Endodermal cell (in vitro differentiated cells): ENCODE measurements around the gene CMYA5. TPM values are rescaled to one million over a fixed set of nuclear protein-coding genes. Genes with fewer than 3 reads are reported as not detected.

Experiments used
- DNase-seq: peaks from one replicate; pipeline ENCODE4 v3.0.0-alpha.2; 2017
- H3K27ac ChIP-seq: 2 replicates; pipeline ENCODE4 v1.5.1; 2013; ENCODE audit warnings: mild to moderate bottlenecking, low read depth, low read length, moderate library complexity
- H3K27me3 ChIP-seq: 2 replicates; pipeline ENCODE4 v1.6.1; 2013; ENCODE audit warnings: mild to moderate bottlenecking, low read length, moderate library complexity; ENCODE audit not compliant: insufficient read depth, control insufficient read depth, poor library complexity, severe bottlenecking
- H3K36me3 ChIP-seq: 2 replicates; pipeline ENCODE4 v1.7.0; 2013; ENCODE audit warnings: mild to moderate bottlenecking, low read length, moderate library complexity; ENCODE audit not compliant: control insufficient read depth, insufficient read depth
- H3K4me1 ChIP-seq: one replicate; pipeline ENCODE4 v1.7.0; 2013; ENCODE audit warnings: low read length; ENCODE audit not compliant: control insufficient read depth, insufficient read depth
- H3K4me3 ChIP-seq: 2 replicates; pipeline ENCODE4 v1.5.1; 2013; ENCODE audit warnings: mild to moderate bottlenecking, low read length, moderate library complexity
- H3K9ac ChIP-seq: 2 replicates; pipeline ENCODE4 v1.6.1; 2013; ENCODE audit warnings: mild to moderate bottlenecking, low read length, moderate library complexity; ENCODE audit not compliant: poor library complexity, severe bottlenecking; ENCODE audit errors: extremely low read depth
- H3K9me3 ChIP-seq: 2 replicates; pipeline ENCODE4 v1.6.1; 2013; ENCODE audit warnings: mild to moderate bottlenecking, low read length, moderate library complexity; ENCODE audit not compliant: control insufficient read depth
- H3K27ac Mint-ChIP-seq: 2 replicates; pipeline ENCODE4 v1.8.0; 2020; ENCODE audit warnings: mixed read lengths
- H3K27me3 Mint-ChIP-seq: 2 replicates; pipeline ENCODE4 v1.8.0; 2021; ENCODE audit warnings: mild to moderate bottlenecking, mixed read lengths; ENCODE audit not compliant: insufficient read depth
- H3K36me3 Mint-ChIP-seq: 2 replicates; pipeline ENCODE4 v1.8.0; 2020; ENCODE audit warnings: low read depth, mixed read lengths
- H3K4me1 Mint-ChIP-seq: 2 replicates; pipeline ENCODE4 v1.8.0; 2020; ENCODE audit warnings: mixed read lengths
- H3K4me3 Mint-ChIP-seq: 2 replicates; pipeline ENCODE4 v1.8.0; 2020; ENCODE audit warnings: mild to moderate bottlenecking, moderate library complexity, mixed read lengths
- H3K9me3 Mint-ChIP-seq: 2 replicates; pipeline ENCODE4 v1.8.0; 2020; ENCODE audit warnings: mild to moderate bottlenecking, mixed read lengths
- CTCF ChIP-seq: fragments of 200-600 bp; sonication (generic); conservative IDR thresholded peaks from 2 replicates; pipeline ENCODE4 v1.5.0; 2021; ENCODE audit warnings: antibody characterized with exemption, mild to moderate bottlenecking
- WGBS, 2 experiments: methylation state at CpG; one replicate each; pipeline versions ENCODE4 v1.1.5 to v1.1.7; 2013; ENCODE audit warnings: missing lambda C conversion rate in 2 of 2, mixed read lengths in 1 of 2; ENCODE audit not compliant: insufficient coverage in 1 of 2, insufficient read length in 1 of 2; 5-methylcytosine and 5-hydroxymethylcytosine counted together
- total RNA-seq, 2 donors: library from RNA; stranded (reverse); fragmentation: NEBNext Ultra II Directional in 1 of 2; extraction: Animal tissue kit (Norgen Biotek cat#: 25700) in 1 of 2; gene quantifications; 2 replicates in 1 of 2; 3 replicates in 1 of 2; pipeline ENCODE4 v1.2.1, GENCODE V29; 2021

Gene CMYA5
- total RNA-seq, 2 donors from 2014 or later: 0.69 to 1.6 TPM

- TF ChIP-seq CTCF: no peak
- Histone ChIP-seq H3K36me3 (no peaks in the 10 kb centered on the region), H3K9ac (no peak overlapping the region), H3K4me3 (no peak overlapping the region), H3K4me1 (no peaks in the 10 kb centered on the region), H3K27me3 (no peaks in the 10 kb centered on the region), H3K9me3 (no peaks in the 10 kb centered on the region), H3K27ac (no peak overlapping the region)
- H3K4me1 Mint-ChIP-seq: no peaks in the 10 kb centered on the region
- DNase-seq: no peak
- H3K27ac Mint-ChIP-seq: no peak overlapping the region
- no peaks in the 10 kb centered on the region for H3K9me3 Mint-ChIP-seq
- no peak overlapping the region for H3K4me3 Mint-ChIP-seq
- H3K36me3 Mint-ChIP-seq: no peaks in the 10 kb centered on the region
- H3K27me3 Mint-ChIP-seq: no peaks in the 10 kb centered on the region
- 73% methylated on average over 3 of the region's 3 CpGs for WGBS, 2 experiments
Measured at GRCh38 chr5:79806741-79807140, 117.1 kb downstream of the CMYA5 start.

GRCh38 chr5:79809743-79810142 lies 120.1 kb downstream of the CMYA5 start:
- Histone ChIP-seq H3K4me1 (no peaks in the 10 kb centered on the region), H3K36me3 (no peaks in the 10 kb centered on the region), H3K4me3 (no peak overlapping the region), H3K9ac (no peak overlapping the region), H3K9me3 (no peaks in the 10 kb centered on the region), H3K27ac (no peak overlapping the region), H3K27me3 (no peaks in the 10 kb centered on the region)
- Mint-ChIP-seq H3K36me3 (no peaks in the 10 kb centered on the region), H3K4me3 (no peak overlapping the region), H3K27me3 (peaks cover 3% of the 10 kb centered on the region), H3K9me3 (no peaks in the 10 kb centered on the region), H3K4me1 (no peaks in the 10 kb centered on the region), H3K27ac (no peak overlapping the region)
- TF ChIP-seq CTCF: no peak
- 88 to 92% methylated on average over 3 of the region's 3 CpGs for WGBS, 2 experiments
- DNase-seq: no peak

- DNase-seq: peak; percentile 10
- Mint-ChIP-seq H3K27ac (no peak overlapping the region), H3K4me1 (no peaks in the 10 kb centered on the region), H3K9me3 (no peaks in the 10 kb centered on the region), H3K36me3 (no peaks in the 10 kb centered on the region), H3K4me3 (no peak overlapping the region), H3K27me3 (peaks cover 6% of the 10 kb centered on the region)
- H3K27me3 ChIP-seq: no peaks in the 10 kb centered on the region
- no peaks in the 10 kb centered on the region for H3K4me1 ChIP-seq
- no peak overlapping the region for H3K4me3 ChIP-seq
- no peak overlapping the region for H3K27ac ChIP-seq
- WGBS, 2 experiments: 97 to 100% methylated on average over 1 to 2 of the region's 2 CpGs
- H3K9me3 ChIP-seq: no peaks in the 10 kb centered on the region
- no peaks in the 10 kb centered on the region for H3K36me3 ChIP-seq
- H3K9ac ChIP-seq: no peak overlapping the region
- no peak for TF ChIP-seq CTCF
Measured at GRCh38 chr5:79811081-79811480, 121.4 kb downstream of the CMYA5 start.
